Ramos (cell line): Measurements from ENCODE around the gene POU3F3.

ENCODE experiments used
- in situ Hi-C: fragments of 300-500 bp; cut with MboI; formaldehyde crosslinking; loops from one replicate; pipeline ENCODE4 v1.14.3; 2022; ENCODE audit warnings: low sequenced_read_pairs; ENCODE audit not compliant: unreplicated experiment

The POU3F3 gene

GRCh38 chr2:104859766-104860450, 6.0 kb downstream of the POU3F3 start:
- in situ Hi-C loops, result no loop called here

GRCh38 chr2:104860451-104860790, 6.5 kb downstream of the POU3F3 start:
- in situ Hi-C loops, result no loop called here

GRCh38 chr2:104861351-104862057, 7.6 kb downstream of the POU3F3 start:
- in situ Hi-C loops, result no loop called here

- in situ Hi-C loops, result no loop called here
Observed at GRCh38 chr2:104862058-104862941, 8.4 kb downstream of the POU3F3 start.

- in situ Hi-C loops, result no loop called here
Observed at GRCh38 chr2:104863146-104863467, 9.2 kb downstream of the POU3F3 start.

GRCh38 chr2:104863468-104864279, 9.8 kb downstream of the POU3F3 start:
- in situ Hi-C loops, result no loop called here

GRCh38 chr2:104864280-104865095, 10.6 kb downstream of the POU3F3 start:
- in situ Hi-C loops, result no loop called here

- in situ Hi-C loops, result no loop called here
Observed at GRCh38 chr2:104865096-104865470, 11.2 kb downstream of the POU3F3 start.

GRCh38 chr2:104866122-104866864, 12.4 kb downstream of the POU3F3 start:
- in situ Hi-C loops, result no loop called here

GRCh38 chr2:104866883-104867812, 13.2 kb downstream of the POU3F3 start:
- in situ Hi-C loops, result no loop called here

- in situ Hi-C loops, result no loop called here
Observed at GRCh38 chr2:104867813-104868504, 14.0 kb downstream of the POU3F3 start.

GRCh38 chr2:104868505-104868866, 14.6 kb downstream of the POU3F3 start:
- in situ Hi-C loops, result no loop called here

GRCh38 chr2:104870100-104870975, 16.4 kb downstream of the POU3F3 start:
- in situ Hi-C loops, result no loop called here

- in situ Hi-C loops, result no loop called here
Observed at GRCh38 chr2:104871649-104871971, 17.7 kb downstream of the POU3F3 start.

GRCh38 chr2:104871972-104872865, 18.3 kb downstream of the POU3F3 start:
- in situ Hi-C loops, result no loop called here
